Body of pancreas (tissue), 4 donors: ENCODE measurements around the gene PCSK9. TPM values are rescaled to one million over a fixed set of nuclear protein-coding genes. Genes with fewer than 3 reads are reported as not detected.

Experiments
- ATAC-seq: fragments of 150-250 bp; one replicate; pipeline ENCODE4 v1.9.1; 2016
- DNase-seq, 4 donors: peaks; one replicate each; pipeline ENCODE4 v3.0.0-alpha.2; 2019
- H3K27ac ChIP-seq, 4 donors: fragments of 200-600 bp; sonication (generic); 1 replicate in 3 of 4; 2 replicates in 1 of 4; pipeline versions ENCODE4 v1.5.1 to v1.6.1; 2016 to 2019; ENCODE audit warnings: mild to moderate bottlenecking in 1 of 4, mixed read lengths in 1 of 4, moderate library complexity in 1 of 4
- H3K27me3 ChIP-seq, 2 donors: fragments of 200-600 bp; sonication (generic); one replicate each; pipeline ENCODE4 v1.6.0; 2016; ENCODE audit warnings: mild to moderate bottlenecking in 1 of 2
- H3K36me3 ChIP-seq, 2 donors: fragments of 200-600 bp; sonication (generic); replicated peaks in 1 of 2; 2 replicates each; pipeline ENCODE4 v1.5.1; 2016; ENCODE audit warnings: low read depth in 2 of 2; ENCODE audit not compliant: insufficient read depth in 1 of 2
- H3K4me1 ChIP-seq: fragments of 200-600 bp; sonication (generic); one replicate; pipeline ENCODE4 v1.6.0; 2016
- H3K4me3 ChIP-seq, 2 donors: fragments of 200-600 bp; sonication (generic); 1 replicate in 1 of 2; 2 replicates in 1 of 2; pipeline ENCODE4 v1.5.1; 2016 to 2019
- H3K9me3 ChIP-seq, 3 donors: fragments of 200-600 bp; sonication (generic); 1 replicate in 2 of 3; 2 replicates in 1 of 3; pipeline ENCODE4 v1.5.1; 2016
- CTCF ChIP-seq, 7 experiments: fragments of 450-650 bp in 4 of 7; fragments of 200-600 bp in 3 of 7; sonication (generic) in 3 of 7; IDR thresholded peaks; one replicate each; pipeline ENCODE4 v1.5.1; 2016 to 2019; ENCODE audit warnings: antibody characterized with exemption in 7 of 7
- POLR2A ChIP-seq, 3 donors: fragments of 450-650 bp; IDR thresholded peaks; one replicate each; pipeline ENCODE4 v1.6.1; 2016; ENCODE audit warnings: antibody characterized with exemption in 3 of 3, mild to moderate bottlenecking in 2 of 3
- WGBS, 2 donors: methylation state at CpG; one replicate each; pipeline ENCODE4 v1.1.5; 2017; 5-methylcytosine and 5-hydroxymethylcytosine counted together
- intact Hi-C: fragments of 100-400 bp; cut with DNase I; formaldehyde crosslinking; loops from one replicate; pipeline ENCODE4 v1.15.1; 2023
- total RNA-seq, 2 donors: library from RNA; depleted of rRNA; stranded (reverse); fragments of >200 nt; gene quantifications; one replicate each; pipeline ENCODE4 v1.1.0, GENCODE V29; 2016

The PCSK9 gene
- total RNA-seq, 2 donors from 2014 or later: 6.0 to 13.8 TPM

GRCh38 chr1:55051169-55051568 is 11.8 kb downstream of the PCSK9 start:
- TF ChIP-seq POLR2A (IDR thresholded peaks at IDR 0.05) (no peak), CTCF (IDR thresholded peaks at IDR 0.05) (no peak)
- intact Hi-C loops: no loop called here
- no peak for ATAC-seq

GRCh38 chr1:55051621-55052020 is 12.3 kb downstream of the PCSK9 start:
- no peaks in the 10 kb centered on the region for H3K4me1 ChIP-seq
- H3K36me3 ChIP-seq: no peaks in the 10 kb centered on the region
- intact Hi-C loops: no loop called here
- no peak overlapping the region for H3K4me3 ChIP-seq
- H3K27me3 ChIP-seq: no peaks in the 10 kb centered on the region
- no peak for DNase-seq
- TF ChIP-seq POLR2A (IDR thresholded peaks at IDR 0.05) (no peak), CTCF (IDR thresholded peaks at IDR 0.05) (no peak)
- H3K27ac ChIP-seq: no peak overlapping the region
- H3K9me3 ChIP-seq: no peaks in the 10 kb centered on the region
- 78 to 79% methylated on average over 9 of the region's 9 CpGs for WGBS, 2 donors
- ATAC-seq: no peak

More at GRCh38 chr1:55051169-55051568, 11.8 kb downstream of the PCSK9 start:
- Histone ChIP-seq H3K27ac (no peak overlapping the region), H3K27me3 (no peaks in the 10 kb centered on the region), H3K4me3 (no peak overlapping the region), H3K4me1 (no peaks in the 10 kb centered on the region), H3K9me3 (no peaks in the 10 kb centered on the region), H3K36me3 (no peaks in the 10 kb centered on the region)
- DNase-seq: no peak
- 95 to 100% methylated on average over 1 to 5 of the region's 5 CpGs for WGBS, 2 donors

- peak in 1 of 4 donors; percentile 28 for DNase-seq
- no peaks in the 10 kb centered on the region for H3K36me3 ChIP-seq
- 88 to 89% methylated on average over 24 to 26 of the region's 29 CpGs for WGBS, 2 donors
- H3K4me1 ChIP-seq: no peaks in the 10 kb centered on the region
- intact Hi-C loops: no loop called here
- TF ChIP-seq POLR2A (IDR thresholded peaks at IDR 0.05) (no peak), CTCF (IDR thresholded peaks at IDR 0.05) (no peak)
- no peaks in the 10 kb centered on the region for H3K9me3 ChIP-seq
- H3K27ac ChIP-seq: no peak overlapping the region
- no peak overlapping the region for H3K4me3 ChIP-seq
- ATAC-seq: no peak
- H3K27me3 ChIP-seq: no peaks in the 10 kb centered on the region
Measured at GRCh38 chr1:55052221-55053142, 13.1 kb downstream of the PCSK9 start.

GRCh38 chr1:55053265-55053954 is 14.1 kb downstream of the PCSK9 start:
- no peak overlapping the region for H3K4me3 ChIP-seq
- no peaks in the 10 kb centered on the region for H3K36me3 ChIP-seq
- no peaks in the 10 kb centered on the region for H3K9me3 ChIP-seq
- intact Hi-C loops: no loop called here
- H3K27me3 ChIP-seq: no peaks in the 10 kb centered on the region
- peak in 1 of 4 donors; percentile 40 for DNase-seq
- TF ChIP-seq POLR2A (IDR thresholded peaks at IDR 0.05) (no peak), CTCF (IDR thresholded peaks at IDR 0.05) (no peak)
- no peak overlapping the region for H3K27ac ChIP-seq
- no peaks in the 10 kb centered on the region for H3K4me1 ChIP-seq
- no peak for ATAC-seq
- WGBS, 2 donors: 49 to 51% methylated on average over 4 to 7 of the region's 7 CpGs
